ENCODE measurements around the gene SMCO2. TPM values are rescaled to one million over a fixed set of nuclear protein-coding genes. Genes with fewer than 3 reads are reported as not detected.

SMCO2 gene
- total and polyA plus RNA-seq, 2 of the 13 experiments (the other 11 are each of a cell fraction or from before 2014, with no cell fraction given) = 0.15 TPM; not detected in 1

- Histone ChIP-seq H3K4me3 (replicated peaks in 1 of 3; ENCODE audit: insufficient read depth in 1 of 3, low read depth in 2 of 3, low read length in 3 of 3) (no peak overlapping the region), H3K27me3 (ENCODE audit: control insufficient read depth in 1 of 2, insufficient read depth in 2 of 2, low read length in 2 of 2) (no peaks in the 10 kb centered on the region), H2AFZ (ENCODE audit: low read length) (no peak overlapping the region), H3K9me3 (ENCODE audit: low read length) (no peaks in the 10 kb centered on the region), H4K20me1 (ENCODE audit: insufficient read depth, low read length) (no peaks in the 10 kb centered on the region), H3K36me3 (replicated peaks in 1 of 2; ENCODE audit: control insufficient read depth in 1 of 2, insufficient read depth in 2 of 2, low read length in 2 of 2) (no peaks in the 10 kb centered on the region; a peak in 1 of 5 replicates), H3K27ac (ENCODE audit: extremely low read length, insufficient read depth, low read length) (no peak overlapping the region), H3K9ac (ENCODE audit: insufficient read depth, low read depth, low read length) (no peak overlapping the region), H3K4me1 (ENCODE audit: insufficient read depth, low read length) (no peaks in the 10 kb centered on the region), H3K4me2 (ENCODE audit: low read depth, low read length) (no peak overlapping the region), H3K79me2 (ENCODE audit: insufficient read depth, low read length) (no peaks in the 10 kb centered on the region)
- FAIRE-seq (no peak), ATAC-seq (no peak), DNase-seq (ENCODE audit: low spot score) (no peak)
- CTCF ChIA-PET (ENCODE audit: low intra/inter-chr PET ratio, low total read pairs) = no interaction called here
- POLR2A ChIA-PET = no interaction called here
- in situ Hi-C loops (cut with HindIII; ENCODE audit: extremely low pct_ligation_motif_present, low pct_unique_long_range_greater_than_20kb) (no loop called here), intact Hi-C loops (cut with micrococcal nuclease; ENCODE audit: unreplicated experiment) (no loop called here)
- TF ChIP-seq KLF12 (CRISPR knock-in tag; IDR thresholded peaks at IDR 0.05; ENCODE audit: borderline replicate concordance) (no peak), TFE3 (CRISPR knock-in tag; IDR thresholded peaks at IDR 0.05) (no peak), FOXK2 (IDR thresholded peaks at IDR 0.05) (no peak), ETS1 (CRISPR knock-in tag; IDR thresholded peaks at IDR 0.05) (no peak), ZBTB46 (CRISPR knock-in tag; IDR thresholded peaks at IDR 0.05; ENCODE audit: borderline replicate concordance) (no peak), ZNF225 (CRISPR knock-in tag; IDR thresholded peaks at IDR 0.05) (no peak)
- no TSS peak for BruUV-seq (replicated peaks)
Measured at GRCh38 chr12:27412047-27412446, 34.5 kb upstream of the SMCO2 start.

Data from HepG2 (cell line).